Endothelial cell (in vitro differentiated cells): ENCODE results near the gene TEX35. TPM values are rescaled to one million over a fixed set of nuclear protein-coding genes. Genes with fewer than 3 reads are reported as not detected.

Experiments used
- DNase-seq: peaks from one replicate; pipeline ENCODE4 v3.0.0; 2021; ENCODE audit warnings: low spot score
- H3K27ac Mint-ChIP-seq: one replicate; pipeline ENCODE4 v1.8.0; 2021; ENCODE audit warnings: mixed read lengths, inconsistent platforms; ENCODE audit not compliant: unreplicated experiment
- H3K27me3 Mint-ChIP-seq: one replicate; pipeline ENCODE4 v1.8.0; 2021; ENCODE audit warnings: mild to moderate bottlenecking, moderate library complexity, mixed read lengths, inconsistent platforms; ENCODE audit not compliant: unreplicated experiment
- H3K36me3 Mint-ChIP-seq: one replicate; pipeline ENCODE4 v1.8.0; 2021; ENCODE audit warnings: mild to moderate bottlenecking, low read depth, mixed read lengths, inconsistent platforms; ENCODE audit not compliant: unreplicated experiment
- H3K4me1 Mint-ChIP-seq: one replicate; pipeline ENCODE4 v1.8.0; 2021; ENCODE audit warnings: mild to moderate bottlenecking, mixed read lengths, inconsistent platforms; ENCODE audit not compliant: unreplicated experiment
- H3K4me3 Mint-ChIP-seq: one replicate; pipeline ENCODE4 v1.8.0; 2021; ENCODE audit warnings: mild to moderate bottlenecking, mixed read lengths, inconsistent platforms; ENCODE audit not compliant: unreplicated experiment
- H3K9me3 Mint-ChIP-seq: one replicate; pipeline ENCODE4 v1.8.0; 2021; ENCODE audit warnings: mixed read lengths, inconsistent platforms; ENCODE audit not compliant: unreplicated experiment
- CTCF ChIP-seq: fragments of 200-600 bp; sonication (generic); IDR thresholded peaks from one replicate; pipeline ENCODE4 v1.5.0; 2021; ENCODE audit warnings: antibody characterized with exemption; ENCODE audit not compliant: unreplicated experiment
- total RNA-seq: library from RNA; stranded (reverse); fragmentation: NEBNext Ultra II Directional; extraction: Animal tissue kit (Norgen Biotek cat#: 25700); gene quantifications from one replicate; pipeline ENCODE4 v1.2.1, GENCODE V29; 2021; ENCODE audit not compliant: unreplicated experiment

TEX35 gene
- total RNA-seq, 1 donor from 2014 or later, result not detected

- Mint-ChIP-seq H3K9me3 (no peaks in the 10 kb centered on the region), H3K4me1 (peaks cover 35% of the 10 kb centered on the region), H3K27ac (peak overlapping the region; percentile 94), H3K36me3 (peaks cover 34% of the 10 kb centered on the region), H3K27me3 (peaks cover 19% of the 10 kb centered on the region), H3K4me3 (peak overlapping the region; percentile 50)
- DNase-seq, result no peak
- no peak for TF ChIP-seq CTCF
These were observed 28.1 kb upstream of the TEX35 start for GRCh38 chr1:178484698-178485225.

GRCh38 chr1:178485541-178485981, 27.3 kb upstream of the TEX35 start:
- no peaks in the 10 kb centered on the region for H3K9me3 Mint-ChIP-seq
- peaks cover 18% of the 10 kb centered on the region for H3K27me3 Mint-ChIP-seq
- H3K4me1 Mint-ChIP-seq, result peaks cover 35% of the 10 kb centered on the region
- DNase-seq, result no peak
- peaks cover 34% of the 10 kb centered on the region for H3K36me3 Mint-ChIP-seq
- peak overlapping the region; percentile 94 for H3K27ac Mint-ChIP-seq
- TF ChIP-seq CTCF, result no peak
- no peak overlapping the region for H3K4me3 Mint-ChIP-seq

GRCh38 chr1:178486100-178487069, 26.5 kb upstream of the TEX35 start:
- H3K36me3 Mint-ChIP-seq, result peaks cover 28% of the 10 kb centered on the region
- H3K4me1 Mint-ChIP-seq, result peaks cover 35% of the 10 kb centered on the region
- H3K27ac Mint-ChIP-seq, result peak overlapping the region; percentile 8

GRCh38 chr1:178487070-178487615, 25.8 kb upstream of the TEX35 start:
- Mint-ChIP-seq H3K27ac (peak overlapping the region; percentile 39), H3K27me3 (peaks cover 21% of the 10 kb centered on the region)
- no peak for TF ChIP-seq CTCF

More at GRCh38 chr1:178486100-178487069, 26.5 kb upstream of the TEX35 start:
- Mint-ChIP-seq H3K9me3 (no peaks in the 10 kb centered on the region), H3K27me3 (peaks cover 18% of the 10 kb centered on the region), H3K4me3 (no peak overlapping the region)
- no peak for DNase-seq
- no peak for TF ChIP-seq CTCF

GRCh38 chr1:178488393-178488792, 24.5 kb upstream of the TEX35 start:
- Mint-ChIP-seq H3K36me3 (peaks cover 22% of the 10 kb centered on the region), H3K4me1 (peaks cover 32% of the 10 kb centered on the region), H3K27me3 (peaks cover 19% of the 10 kb centered on the region), H3K9me3 (no peaks in the 10 kb centered on the region), H3K4me3 (no peak overlapping the region), H3K27ac (no peak overlapping the region)
- no peak for DNase-seq
- no peak for TF ChIP-seq CTCF

More at GRCh38 chr1:178487070-178487615, 25.8 kb upstream of the TEX35 start:
- peaks cover 35% of the 10 kb centered on the region for H3K4me1 Mint-ChIP-seq
- DNase-seq, result no peak
- no peaks in the 10 kb centered on the region for H3K9me3 Mint-ChIP-seq
- H3K36me3 Mint-ChIP-seq, result peaks cover 28% of the 10 kb centered on the region
- peak overlapping the region; percentile 73 for H3K4me3 Mint-ChIP-seq
